Measurements from ENCODE around the gene TEX9.
A peak's percentile ranks its signal among the peaks of the same experiment; 100 is the strongest.

Gene TEX9

DNA sequence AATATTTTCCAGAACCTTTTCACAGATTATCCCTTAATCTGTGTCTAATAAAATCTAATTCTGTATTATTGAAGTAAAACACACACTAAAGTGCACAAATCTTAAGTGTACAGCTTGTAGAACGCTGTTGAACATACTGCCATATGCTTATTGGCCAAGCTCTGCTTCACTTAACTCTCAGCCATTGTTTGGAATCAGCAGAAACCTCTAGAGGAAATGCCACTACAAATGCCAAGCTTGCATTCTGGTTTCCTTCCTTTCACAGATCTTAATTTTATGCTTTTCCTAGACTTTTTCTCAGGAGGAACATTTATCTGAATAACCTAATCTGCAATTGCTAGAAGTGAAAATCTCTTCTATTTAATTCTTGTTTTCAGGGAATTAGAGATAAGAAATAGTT lies 89.6 kb downstream of the TEX9 start:
- Mint-ChIP-seq H3K27ac (no peak overlapping the region), H3K4me3 (no peak overlapping the region), H3K36me3 (ENCODE audit: low read depth) (no peaks in the 10 kb centered on the region), H3K9me3 (peaks cover 6% of the 10 kb centered on the region), H3K4me1 (ENCODE audit: low read depth) (no peaks in the 10 kb centered on the region), H3K27me3 (peaks cover 2% of the 10 kb centered on the region)

DNA sequence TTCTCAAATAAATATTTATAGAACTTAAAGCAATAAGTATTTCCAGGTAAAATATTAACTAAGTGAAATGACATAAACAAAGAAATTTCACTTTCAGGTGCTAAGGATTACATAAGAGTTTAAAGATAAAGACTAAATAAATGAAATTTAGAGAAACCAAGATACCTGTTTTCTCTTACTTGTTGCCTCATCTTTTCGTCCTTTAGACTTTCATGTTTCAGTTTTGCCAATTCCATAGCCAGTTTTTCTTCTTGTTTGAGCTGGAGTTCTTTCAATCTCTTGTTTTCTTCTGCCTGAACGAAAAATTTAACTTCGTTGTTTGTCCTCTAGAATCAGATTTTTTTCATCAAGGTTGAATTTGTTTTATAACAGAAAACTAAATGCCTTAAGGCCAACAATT lies 91.0 kb downstream of the TEX9 start:
- Mint-ChIP-seq H3K27ac (no peak overlapping the region), H3K9me3 (peaks cover 6% of the 10 kb centered on the region), H3K4me3 (no peak overlapping the region)

DNA sequence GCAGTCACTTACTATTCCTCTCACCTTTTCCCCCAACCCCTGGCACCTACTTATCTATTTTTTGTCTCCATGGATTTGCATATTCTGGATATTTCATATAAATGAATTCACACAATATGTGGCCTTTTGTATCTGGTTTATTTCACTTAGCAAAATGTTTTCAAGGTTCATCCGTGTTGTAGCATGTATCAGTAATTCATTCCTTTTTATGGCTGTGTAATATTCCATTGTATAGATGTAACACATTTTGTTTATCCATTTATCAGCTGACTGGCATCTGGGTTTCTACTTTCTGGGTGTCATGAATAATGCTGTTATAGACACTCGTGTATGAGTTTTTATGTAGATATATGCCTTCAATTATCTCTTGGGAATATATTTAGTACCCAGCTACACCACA lies 93.9 kb downstream of the TEX9 start:
- Mint-ChIP-seq H3K36me3 (ENCODE audit: low read depth) (no peaks in the 10 kb centered on the region), H3K27me3 (peaks cover 10% of the 10 kb centered on the region), H3K27ac (no peak overlapping the region), H3K9me3 (peaks cover 6% of the 10 kb centered on the region), H3K4me1 (ENCODE audit: low read depth) (no peaks in the 10 kb centered on the region), H3K4me3 (no peak overlapping the region)

More for the DNA sequence above, 91.0 kb downstream of the TEX9 start:
- Mint-ChIP-seq H3K36me3 (ENCODE audit: low read depth) (no peaks in the 10 kb centered on the region), H3K4me1 (ENCODE audit: low read depth) (no peaks in the 10 kb centered on the region), H3K27me3 (no peaks in the 10 kb centered on the region)

DNA sequence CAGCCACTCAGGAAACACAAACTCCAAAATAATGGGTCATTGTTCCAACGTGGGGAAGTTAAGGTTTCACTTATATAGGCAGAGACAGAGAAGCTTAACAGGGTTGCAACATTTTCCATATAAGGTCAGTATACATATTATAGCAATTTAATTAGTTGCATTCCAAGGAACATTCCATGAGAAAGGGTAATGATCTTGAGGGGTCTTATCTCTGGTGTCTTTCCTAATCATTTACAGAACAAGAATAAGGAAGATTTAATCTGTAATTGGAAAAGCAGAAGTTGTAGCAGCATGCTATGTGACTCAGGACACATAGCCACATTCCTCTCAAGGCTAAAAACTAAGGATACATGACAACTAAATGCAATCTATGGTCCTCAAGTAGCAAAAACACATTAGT lies 94.8 kb downstream of the TEX9 start:
- Mint-ChIP-seq H3K4me1 (ENCODE audit: low read depth) (peaks cover 8% of the 10 kb centered on the region), H3K36me3 (ENCODE audit: low read depth) (no peaks in the 10 kb centered on the region), H3K9me3 (peaks cover 6% of the 10 kb centered on the region), H3K27me3 (peaks cover 18% of the 10 kb centered on the region), H3K27ac (no peak overlapping the region), H3K4me3 (no peak overlapping the region)

DNA sequence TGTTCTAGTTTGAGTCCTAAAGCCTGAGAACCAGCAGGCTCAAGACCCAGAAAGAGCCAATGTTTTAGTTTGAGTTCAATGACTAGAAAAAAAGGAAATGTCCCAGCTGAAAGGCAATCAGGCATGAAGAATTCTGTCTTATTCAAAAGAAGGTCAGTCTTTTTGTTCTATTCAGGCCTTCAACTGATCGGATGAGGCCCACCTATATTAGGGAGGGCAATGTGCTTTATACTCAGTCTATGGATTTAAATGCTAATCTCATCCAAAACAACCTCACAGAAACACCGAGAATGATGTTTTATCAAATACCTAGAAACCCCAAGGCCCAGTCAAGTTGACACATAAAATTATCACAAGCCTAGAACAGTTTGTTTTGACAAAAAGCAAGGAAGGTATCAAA lies 95.7 kb downstream of the TEX9 start:
- no peaks in the 10 kb centered on the region for H3K36me3 Mint-ChIP-seq (ENCODE audit: low read depth)
- H3K27ac Mint-ChIP-seq: no peak overlapping the region
- peaks cover 6% of the 10 kb centered on the region for H3K9me3 Mint-ChIP-seq
- H3K4me3 Mint-ChIP-seq: no peak overlapping the region
- H3K27me3 Mint-ChIP-seq: peaks cover 23% of the 10 kb centered on the region
- peaks cover 12% of the 10 kb centered on the region for H3K4me1 Mint-ChIP-seq (ENCODE audit: low read depth)

DNA sequence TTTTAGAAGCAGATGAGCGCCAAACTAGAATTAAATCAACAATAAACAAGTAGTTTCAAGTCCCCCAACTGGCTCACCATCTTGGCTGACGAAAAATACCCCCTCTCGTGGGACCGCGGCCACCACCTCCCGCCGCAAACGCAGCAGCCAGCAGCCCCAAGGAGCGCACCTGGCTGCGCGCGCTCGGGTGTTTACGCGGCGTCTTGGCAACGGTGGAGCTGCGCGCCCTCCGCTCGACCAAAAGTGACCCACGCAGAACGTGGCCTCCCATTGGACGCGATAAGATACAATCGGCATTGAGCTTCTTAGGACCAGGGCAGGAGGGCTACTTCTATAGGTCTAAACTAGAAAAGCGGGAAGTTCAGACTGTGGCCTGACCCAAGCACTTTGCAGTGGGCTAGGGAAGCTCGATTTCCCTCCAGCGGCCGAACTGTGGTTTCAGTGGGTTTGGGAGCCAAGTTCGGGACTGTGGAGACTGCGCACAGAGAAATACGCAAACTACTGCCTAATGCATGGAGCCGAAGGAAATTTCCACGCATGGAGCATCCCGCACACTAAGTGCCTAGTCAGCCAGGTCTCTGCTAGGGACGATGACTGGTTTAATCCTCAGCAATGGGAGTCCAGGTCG lies 99.8 kb downstream of the TEX9 start, which contains the start of gene MNS1:
TSS of gene MNS1 (minus strand) at position 245 of the 628 bp plus-strand sequence. CDS start at position 80, 165 bp downstream.
- peak within 1 kb of the TSS; percentile 81 for H3K27ac Mint-ChIP-seq

DNA sequence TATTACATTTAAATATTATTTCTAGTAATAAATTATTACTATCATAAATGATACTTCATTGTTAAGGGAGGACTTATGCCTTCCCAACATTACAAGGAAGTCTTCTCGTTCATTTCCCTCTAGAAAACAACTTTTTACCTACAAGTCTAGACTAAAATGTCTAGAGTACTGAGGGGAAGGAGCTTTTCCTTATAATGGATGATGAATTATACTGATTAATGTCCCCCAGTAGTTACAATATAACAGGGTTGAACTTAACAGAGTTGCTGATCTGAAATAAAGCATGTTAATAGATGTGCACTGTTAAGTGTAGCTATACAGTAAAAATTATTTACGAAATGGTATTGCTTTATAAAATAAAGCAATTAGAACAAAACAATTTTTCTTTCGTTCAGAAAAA lies 102.4 kb downstream of the TEX9 start:
- Mint-ChIP-seq H3K4me1 (ENCODE audit: low read depth) (peaks cover 25% of the 10 kb centered on the region), H3K4me3 (no peak overlapping the region), H3K27me3 (peaks cover 20% of the 10 kb centered on the region), H3K36me3 (ENCODE audit: low read depth) (no peaks in the 10 kb centered on the region), H3K27ac (no peak overlapping the region), H3K9me3 (no peaks in the 10 kb centered on the region)

More for the DNA sequence above, 99.8 kb downstream of the TEX9 start, which contains the start of gene MNS1:
- Mint-ChIP-seq H3K36me3 (ENCODE audit: low read depth) (no peaks in the 10 kb centered on the region), H3K4me3 (peak within 1 kb of the TSS; percentile 90), H3K27me3 (peaks cover 24% of the 10 kb centered on the region), H3K9me3 (no peaks in the 10 kb centered on the region), H3K4me1 (ENCODE audit: low read depth) (peaks cover 25% of the 10 kb centered on the region)

DNA sequence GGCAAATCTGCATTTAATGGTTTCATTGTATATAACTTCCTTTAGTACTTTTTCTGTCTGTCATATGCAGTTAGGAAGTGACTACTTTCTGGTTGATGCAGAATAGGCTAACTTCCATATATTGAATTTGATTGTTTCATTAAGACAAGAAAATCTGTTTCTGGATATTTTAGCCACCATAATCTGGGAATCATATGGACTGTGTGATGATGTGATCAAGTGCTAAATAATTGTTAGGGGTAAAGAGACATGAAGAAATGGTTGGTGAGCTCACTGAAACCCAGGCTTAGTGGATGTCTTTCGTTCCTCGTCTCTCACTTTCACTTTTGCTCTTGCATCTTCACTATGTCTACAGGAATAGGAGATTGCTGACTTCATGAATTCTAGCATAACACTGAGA lies 103.2 kb downstream of the TEX9 start:
- Mint-ChIP-seq H3K4me3 (peak overlapping the region; percentile 80), H3K27me3 (peaks cover 20% of the 10 kb centered on the region), H3K36me3 (ENCODE audit: low read depth) (no peaks in the 10 kb centered on the region), H3K9me3 (no peaks in the 10 kb centered on the region), H3K4me1 (ENCODE audit: low read depth) (peaks cover 25% of the 10 kb centered on the region), H3K27ac (no peak overlapping the region)

DNA sequence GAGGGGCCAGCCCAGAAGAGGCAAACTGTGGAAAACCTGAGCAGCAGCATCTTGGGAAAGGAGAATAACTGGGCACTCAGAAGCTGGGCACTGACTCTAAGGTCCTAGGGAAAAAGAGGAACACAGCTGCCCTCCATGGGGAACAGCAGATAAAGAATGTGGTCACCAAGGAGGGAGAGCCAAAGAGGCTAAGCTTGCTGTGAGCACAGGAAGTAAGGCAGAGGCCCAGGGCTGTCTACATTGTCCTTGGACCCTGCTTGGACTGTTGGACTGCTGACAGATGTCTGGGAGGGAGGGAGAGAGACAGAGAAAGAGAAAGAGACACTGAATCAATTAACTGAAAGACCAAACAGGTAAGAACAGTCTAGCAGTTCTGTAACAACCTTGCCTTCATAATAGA lies 104.3 kb downstream of the TEX9 start:
- no peaks in the 10 kb centered on the region for H3K36me3 Mint-ChIP-seq (ENCODE audit: low read depth)
- no peak overlapping the region for H3K4me3 Mint-ChIP-seq
- H3K4me1 Mint-ChIP-seq (ENCODE audit: low read depth): peaks cover 23% of the 10 kb centered on the region
- no peak overlapping the region for H3K27ac Mint-ChIP-seq
- peaks cover 12% of the 10 kb centered on the region for H3K27me3 Mint-ChIP-seq
- H3K9me3 Mint-ChIP-seq: no peaks in the 10 kb centered on the region

DNA sequence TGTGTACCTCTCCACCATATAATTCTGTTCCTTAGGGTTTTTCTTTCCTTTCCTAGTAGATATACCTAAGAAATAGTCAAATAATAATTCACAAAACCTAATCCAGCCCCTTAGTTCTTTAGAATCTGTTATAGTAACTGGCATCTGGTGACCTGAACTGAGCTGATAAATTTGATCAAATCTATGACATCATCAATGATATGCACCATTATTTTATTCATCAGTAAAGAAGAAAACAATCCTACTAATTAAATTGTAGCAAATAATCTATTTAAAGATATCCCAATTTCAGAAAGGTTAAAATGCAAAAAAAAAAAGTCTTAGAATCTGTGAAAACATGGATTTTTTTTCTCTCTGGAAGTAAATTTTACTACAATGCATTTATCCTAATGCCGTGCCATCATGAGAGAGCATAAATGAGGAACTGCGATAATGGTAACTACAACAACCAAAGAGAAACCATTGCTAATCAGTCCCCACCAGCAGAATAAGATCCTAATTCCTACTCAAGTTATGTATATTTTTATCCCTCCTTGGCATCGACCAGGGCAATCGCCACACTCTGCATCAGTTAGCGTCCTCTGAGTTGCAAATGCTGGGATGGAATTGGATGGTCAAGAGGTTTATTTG lies 106.3 kb downstream of the TEX9 start:
- Mint-ChIP-seq H3K9me3 (no peaks in the 10 kb centered on the region), H3K4me1 (ENCODE audit: low read depth) (peaks cover 11% of the 10 kb centered on the region), H3K4me3 (no peak overlapping the region), H3K27me3 (no peaks in the 10 kb centered on the region), H3K27ac (no peak overlapping the region), H3K36me3 (ENCODE audit: low read depth) (no peaks in the 10 kb centered on the region)

DNA sequence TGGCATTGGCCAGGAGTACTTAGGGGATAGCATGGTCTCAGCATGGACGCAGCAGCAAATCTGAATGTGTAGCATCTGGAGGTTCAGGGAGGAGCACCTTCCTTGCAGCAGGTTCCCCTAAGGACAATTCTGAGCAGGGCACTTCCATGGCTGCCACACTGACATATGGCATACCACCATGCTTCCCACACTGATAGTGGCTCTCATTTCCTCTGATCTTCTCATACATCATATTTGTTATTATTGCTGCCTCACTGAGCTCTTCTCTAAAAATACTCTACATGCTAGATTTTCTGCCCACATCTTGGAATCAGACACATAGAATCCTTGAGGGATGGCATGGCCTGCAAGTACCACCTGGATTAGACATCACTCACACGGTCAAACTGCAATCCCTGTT lies 107.1 kb downstream of the TEX9 start:
- Mint-ChIP-seq H3K9me3 (no peaks in the 10 kb centered on the region), H3K36me3 (ENCODE audit: low read depth) (no peaks in the 10 kb centered on the region), H3K27ac (no peak overlapping the region), H3K4me1 (ENCODE audit: low read depth) (peaks cover 11% of the 10 kb centered on the region), H3K27me3 (no peaks in the 10 kb centered on the region), H3K4me3 (no peak overlapping the region)

DNA sequence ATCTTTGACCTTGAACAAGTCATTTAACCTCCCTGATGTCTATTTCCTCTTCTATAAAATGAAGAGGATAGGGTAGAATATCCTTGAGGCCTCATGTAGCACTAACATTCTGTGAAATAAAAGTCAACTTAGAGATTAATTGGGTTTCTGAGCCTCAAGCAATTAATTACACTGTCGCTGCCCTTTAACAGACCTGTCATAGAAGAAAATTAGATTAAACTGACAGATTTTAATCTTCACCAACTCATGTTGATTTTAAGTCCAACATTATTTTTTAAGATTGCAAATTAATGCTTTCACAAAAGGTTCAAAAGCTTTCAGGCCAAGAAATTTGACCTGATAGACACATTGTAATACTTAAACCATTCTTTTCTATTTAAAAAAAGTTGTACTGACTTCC lies 107.8 kb downstream of the TEX9 start:
- H3K36me3 Mint-ChIP-seq (ENCODE audit: low read depth): no peaks in the 10 kb centered on the region
- H3K27me3 Mint-ChIP-seq: peaks cover under 1% of the 10 kb centered on the region
- H3K4me3 Mint-ChIP-seq: no peak overlapping the region
- no peaks in the 10 kb centered on the region for H3K9me3 Mint-ChIP-seq
- peaks cover 9% of the 10 kb centered on the region for H3K4me1 Mint-ChIP-seq (ENCODE audit: low read depth)
- no peak overlapping the region for H3K27ac Mint-ChIP-seq

DNA sequence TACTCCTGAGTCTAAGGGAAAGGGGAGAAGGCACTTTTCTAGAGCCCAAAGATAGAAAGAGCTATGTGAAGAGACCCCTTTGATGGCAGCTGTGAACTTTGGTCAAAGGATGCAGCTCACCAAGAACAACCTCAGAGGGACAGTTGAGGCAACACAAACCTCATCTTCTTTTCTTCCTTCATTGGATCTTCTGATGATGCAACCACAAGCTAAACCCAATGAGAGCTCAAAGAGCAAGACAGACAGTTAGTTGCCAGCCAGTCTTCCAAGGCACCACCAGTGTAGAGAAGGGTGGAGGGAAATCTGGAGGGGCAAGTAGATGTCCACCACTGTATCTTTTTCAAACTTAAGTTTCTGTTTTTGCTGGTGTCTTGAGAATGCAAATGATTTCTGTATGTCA lies 110.1 kb downstream of the TEX9 start:
- peaks cover 13% of the 10 kb centered on the region for H3K27me3 Mint-ChIP-seq
- H3K36me3 Mint-ChIP-seq (ENCODE audit: low read depth): peaks cover 4% of the 10 kb centered on the region
- no peak overlapping the region for H3K27ac Mint-ChIP-seq
- no peak overlapping the region for H3K4me3 Mint-ChIP-seq
- H3K9me3 Mint-ChIP-seq: peaks cover 6% of the 10 kb centered on the region
- H3K4me1 Mint-ChIP-seq (ENCODE audit: low read depth): no peaks in the 10 kb centered on the region

Data from stimulated activated naive CD8-positive, alpha-beta T cell treated with anti-CD3 and anti-CD28 coated beads, Interleukin-15, Interleukin-2, amounts not matched to agents 100 ng/mL and 50 ng/mL, for 24 hours (primary cell).